CD4-positive, alpha-beta T cell treated with Interleukin-1 beta for 1 hour (primary cell): Measurements from ENCODE around the gene HLA-DRA.
"Not testable (repeated sequence)": the region's sequence is repeated elsewhere in the genome, so short reads cannot be mapped to it uniquely, and the experiment has no call there.

ENCODE experiments used
- DNase-seq, 2 donors: peaks; one replicate each; pipeline ENCODE4 v3.0.0-alpha.2; 2020 to 2022

HLA-DRA gene

DNA sequence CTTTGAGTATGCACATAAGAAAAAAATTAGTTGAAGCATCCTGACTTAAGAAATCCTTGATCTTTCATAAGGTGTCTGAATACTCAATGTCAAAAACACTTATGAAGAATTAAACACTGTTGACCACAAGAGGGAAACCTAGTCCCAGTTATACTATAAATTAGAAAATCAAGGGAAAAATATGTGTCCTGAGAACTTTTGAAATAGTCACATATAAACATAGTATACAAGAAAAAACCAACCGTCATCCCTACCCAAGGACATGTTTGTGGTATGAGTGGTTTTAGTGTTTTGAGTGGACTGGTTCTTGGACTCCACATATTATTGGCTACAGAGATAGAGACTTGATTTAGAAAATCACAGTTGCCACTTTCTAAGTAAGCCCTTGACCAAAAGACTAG, 7.6 kb upstream of the HLA-DRA start:
- peak in 1 of 2 donors; percentile 53 for DNase-seq

DNA sequence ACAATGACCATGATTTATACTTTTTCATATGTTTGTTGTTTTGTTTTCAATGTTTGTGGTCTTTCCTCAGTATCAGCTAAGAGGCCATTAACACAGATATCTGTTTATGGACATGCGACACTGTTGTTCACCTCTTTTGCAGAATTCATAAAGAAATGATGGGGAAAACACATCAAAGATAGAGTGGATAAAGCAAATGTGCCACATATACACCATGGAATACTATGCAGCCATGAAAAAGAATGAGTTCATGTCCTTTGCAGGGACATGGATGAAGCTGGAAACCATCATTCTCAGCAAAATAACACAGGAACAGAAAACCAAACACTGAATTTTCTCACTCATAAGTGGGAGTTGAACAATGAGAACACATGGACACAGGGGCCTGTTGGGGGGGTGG, 5.7 kb upstream of the HLA-DRA start:
- DNase-seq = not testable (repeated sequence)

DNA sequence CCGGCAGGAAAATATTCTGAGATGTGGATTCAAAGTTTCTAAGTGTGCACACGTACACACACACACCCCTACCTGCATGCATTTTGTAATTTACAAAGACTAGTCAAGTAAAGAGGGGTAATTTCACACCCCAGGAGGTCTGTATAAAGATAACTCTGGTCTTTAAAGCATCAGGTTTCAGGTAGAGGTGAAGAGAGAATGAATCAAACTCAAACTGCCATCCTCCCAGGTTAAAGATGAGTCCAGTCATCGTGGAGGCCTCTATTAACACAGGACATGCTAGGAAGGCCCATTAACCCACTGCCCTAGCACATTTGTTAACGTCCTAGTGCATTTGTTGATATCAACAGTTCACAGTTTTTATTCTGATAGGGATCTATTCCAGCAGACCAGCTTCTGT, 3.5 kb upstream of the HLA-DRA start:
- no peak for DNase-seq

DNA sequence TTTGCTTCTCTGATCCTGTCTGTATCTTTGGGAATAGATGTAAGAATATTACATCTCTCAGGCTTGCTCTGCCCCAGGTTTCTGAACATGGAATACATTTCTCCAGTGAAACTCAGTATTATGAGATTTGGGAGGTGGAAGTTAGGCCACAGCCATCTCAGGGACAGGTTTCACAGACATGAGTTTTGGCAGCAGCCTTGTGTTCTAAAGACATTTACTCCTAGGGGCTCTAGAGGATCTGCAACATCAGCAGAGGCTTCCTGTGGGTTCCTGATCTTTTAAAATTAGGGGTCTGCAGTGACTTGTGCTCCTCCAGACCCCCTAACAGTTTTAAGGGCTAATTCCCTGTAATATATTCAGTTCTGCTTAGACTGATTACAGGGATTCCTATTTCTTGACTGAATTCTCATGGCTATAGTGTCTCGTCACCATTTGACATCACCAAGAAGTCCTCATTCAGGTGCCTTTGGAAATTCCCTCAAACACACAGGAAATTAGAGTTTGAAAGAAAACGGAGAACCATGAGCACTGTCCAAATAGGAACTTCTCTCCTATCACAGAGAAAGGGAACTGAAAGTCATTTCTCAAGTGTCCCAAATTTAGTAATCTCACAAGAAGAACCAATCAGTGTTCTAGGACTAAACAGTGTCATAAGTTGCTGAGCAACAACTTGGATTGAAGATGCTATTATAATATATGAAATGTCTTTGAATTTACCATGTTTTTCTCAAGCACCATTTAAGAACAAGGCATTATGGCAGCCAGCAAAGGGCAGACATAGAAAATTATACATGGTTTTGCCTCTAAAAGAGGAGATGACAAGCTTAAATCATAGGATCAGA, 2.5 kb upstream of the HLA-DRA start:
- DNase-seq = peak; percentile 40 to 60

DNA sequence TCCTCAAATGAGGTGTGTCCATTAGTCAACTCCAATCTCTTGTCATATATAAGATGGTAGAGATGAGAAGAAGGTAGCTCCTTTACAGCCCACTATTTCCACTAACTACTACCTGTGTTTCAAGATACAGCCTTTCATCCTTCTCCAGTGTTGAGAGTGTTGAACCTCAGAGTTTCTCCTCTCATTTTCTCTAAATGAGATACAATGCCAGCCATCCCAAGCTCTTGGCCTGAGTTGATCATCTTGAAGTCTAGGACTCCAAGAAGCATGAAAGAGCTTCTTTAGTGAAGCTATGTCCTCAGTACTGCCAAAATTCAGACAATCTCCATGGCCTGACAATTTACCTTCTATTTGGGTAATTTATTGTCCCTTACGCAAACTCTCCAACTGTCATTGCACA, 548 bp upstream of the HLA-DRA start:
- no peak for DNase-seq

DNA sequence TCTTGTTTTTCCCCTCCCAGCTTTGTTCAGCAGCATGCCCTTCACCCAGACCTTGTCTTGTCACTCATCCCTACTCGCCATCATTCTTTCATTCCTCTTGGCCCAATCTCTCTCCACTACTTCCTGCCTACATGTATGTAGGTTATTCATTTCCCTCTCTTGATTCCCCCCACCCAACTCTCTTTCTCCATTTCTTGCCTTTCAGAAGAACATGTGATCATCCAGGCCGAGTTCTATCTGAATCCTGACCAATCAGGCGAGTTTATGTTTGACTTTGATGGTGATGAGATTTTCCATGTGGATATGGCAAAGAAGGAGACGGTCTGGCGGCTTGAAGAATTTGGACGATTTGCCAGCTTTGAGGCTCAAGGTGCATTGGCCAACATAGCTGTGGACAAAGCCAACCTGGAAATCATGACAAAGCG, 2.6 kb downstream of the HLA-DRA start:
- no peak for DNase-seq

DNA sequence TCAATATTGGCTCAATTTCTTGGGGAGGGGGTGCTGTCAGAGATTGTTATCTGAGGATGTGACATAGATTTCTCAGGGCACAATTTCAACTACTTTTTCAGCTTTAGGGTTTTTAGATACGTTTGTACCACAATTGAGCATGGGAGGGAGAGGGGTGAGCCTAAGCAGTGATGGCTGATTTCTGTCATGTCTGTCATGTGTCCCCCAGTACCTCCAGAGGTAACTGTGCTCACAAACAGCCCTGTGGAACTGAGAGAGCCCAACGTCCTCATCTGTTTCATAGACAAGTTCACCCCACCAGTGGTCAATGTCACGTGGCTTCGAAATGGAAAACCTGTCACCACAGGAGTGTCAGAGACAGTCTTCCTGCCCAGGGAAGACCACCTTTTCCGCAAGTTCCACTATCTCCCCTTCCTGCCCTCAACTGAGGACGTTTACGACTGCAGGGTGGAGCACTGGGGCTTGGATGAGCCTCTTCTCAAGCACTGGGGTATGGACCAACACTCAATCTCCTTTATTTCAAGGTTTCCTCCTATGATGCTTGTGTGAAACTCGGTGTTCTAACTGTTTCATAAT, 3.4 kb downstream of the HLA-DRA start:
- no peak for DNase-seq

DNA sequence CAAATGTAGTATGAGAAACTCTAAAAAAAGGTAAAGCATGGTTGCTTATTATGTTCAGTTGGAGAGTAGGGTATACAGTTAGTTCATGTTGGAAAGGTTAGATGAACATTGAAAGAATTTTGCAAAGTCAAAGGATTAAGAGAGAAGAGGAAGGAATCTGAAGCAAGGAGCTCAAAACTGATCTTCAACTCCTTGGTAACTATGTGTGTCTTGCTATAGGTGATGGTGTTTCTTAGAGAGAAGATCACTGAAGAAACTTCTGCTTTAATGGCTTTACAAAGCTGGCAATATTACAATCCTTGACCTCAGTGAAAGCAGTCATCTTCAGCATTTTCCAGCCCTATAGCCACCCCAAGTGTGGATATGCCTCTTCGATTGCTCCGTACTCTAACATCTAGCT, 4.7 kb downstream of the HLA-DRA start:
- no peak for DNase-seq

DNA sequence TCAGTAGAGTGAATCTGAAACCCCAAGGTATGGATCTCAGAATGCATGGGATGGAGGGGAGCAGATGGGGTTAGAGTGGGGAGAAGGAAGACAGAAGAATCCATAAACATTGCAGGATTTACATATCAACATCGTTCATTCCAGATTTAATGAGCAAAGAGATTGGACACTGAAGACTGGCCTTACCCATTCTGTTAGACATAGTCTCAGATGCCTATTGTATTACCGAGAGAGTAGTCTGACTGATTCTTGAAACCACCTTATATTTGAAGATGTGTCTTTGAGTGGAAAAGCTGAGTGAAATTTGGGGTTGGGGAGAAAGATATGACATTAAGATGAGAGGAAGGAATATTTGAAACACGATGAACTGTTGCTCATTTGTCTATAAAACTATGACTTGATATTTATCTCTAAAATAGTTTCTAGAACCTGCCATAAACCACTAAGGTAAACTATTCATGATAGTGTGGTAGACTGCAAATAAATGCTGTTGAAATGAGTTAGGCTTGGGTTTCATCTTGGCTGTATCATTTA, 5.7 kb downstream of the HLA-DRA start:
- DNase-seq = no peak

DNA sequence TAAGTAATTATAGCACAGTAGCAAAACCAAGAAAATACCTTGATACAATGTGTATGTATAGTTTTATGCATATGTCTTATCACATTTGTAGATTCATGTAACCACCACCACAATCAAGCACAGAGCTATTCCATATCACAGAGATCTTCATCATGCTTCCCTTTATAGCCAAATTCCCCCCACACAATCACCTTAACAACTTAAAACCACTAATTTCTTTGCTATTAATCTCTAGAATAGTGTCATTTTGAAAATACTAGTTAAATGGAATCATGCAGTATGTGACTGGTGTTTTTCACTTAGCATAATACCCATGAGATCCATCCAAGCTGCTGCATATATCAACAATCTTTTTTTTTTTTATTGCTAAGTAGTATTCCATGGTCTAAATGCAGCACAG, 8.2 kb downstream of the HLA-DRA start:
- no peak for DNase-seq

DNA sequence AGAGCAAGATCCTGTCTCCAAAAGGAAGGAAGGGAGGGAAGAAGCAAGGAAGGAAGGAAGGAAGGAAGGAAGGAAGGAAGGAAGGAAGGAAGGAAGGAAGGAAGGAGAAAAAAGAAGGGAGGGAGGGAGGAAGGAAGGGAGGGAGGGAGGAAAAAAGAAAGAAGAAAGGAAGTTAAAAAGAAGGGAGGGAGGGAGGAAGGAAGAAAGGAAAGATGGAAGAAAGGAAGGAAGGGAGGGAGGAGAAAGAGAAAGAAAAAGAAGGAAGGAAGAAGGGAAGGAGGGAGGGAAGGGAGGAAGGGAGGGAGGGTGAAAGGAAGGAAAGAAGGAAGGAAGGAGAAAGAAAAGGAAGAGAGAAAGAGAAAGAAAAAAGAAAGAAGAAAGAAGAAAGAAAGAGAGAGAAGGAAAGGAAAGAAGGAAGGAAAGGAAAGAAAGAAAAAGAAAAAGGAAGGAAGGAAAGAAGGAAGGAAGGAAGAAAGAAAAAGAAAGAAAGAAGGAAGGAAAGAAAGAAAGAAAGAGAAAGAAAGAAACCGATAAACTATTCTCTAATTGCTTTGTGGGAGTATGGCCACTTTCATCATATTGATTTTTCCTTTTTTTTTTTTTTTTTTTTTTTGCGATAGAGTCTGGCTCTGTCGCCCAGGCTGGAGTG, 9.5 kb downstream of the HLA-DRA start:
- no peak for DNase-seq

DNA sequence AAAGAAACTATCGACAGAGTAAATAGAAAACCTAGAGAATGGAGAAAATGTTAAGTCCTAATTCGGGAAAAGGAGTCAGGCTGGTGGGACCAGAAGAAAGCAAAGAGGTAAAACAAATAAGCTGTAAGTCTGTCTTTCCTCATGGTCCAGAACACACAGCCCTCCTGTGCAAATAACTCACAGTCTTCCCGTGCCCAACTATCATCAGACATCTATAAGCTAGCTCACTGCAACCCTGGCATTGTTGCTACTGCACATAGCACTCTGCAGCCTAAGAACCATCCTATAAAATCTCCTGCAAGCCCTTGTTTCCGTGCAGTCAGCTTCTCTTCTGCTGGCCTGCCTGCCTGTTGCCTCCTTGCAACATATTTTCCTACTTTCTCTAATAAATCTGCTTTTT, 17.4 kb downstream of the HLA-DRA start:
- DNase-seq = no peak

DNA sequence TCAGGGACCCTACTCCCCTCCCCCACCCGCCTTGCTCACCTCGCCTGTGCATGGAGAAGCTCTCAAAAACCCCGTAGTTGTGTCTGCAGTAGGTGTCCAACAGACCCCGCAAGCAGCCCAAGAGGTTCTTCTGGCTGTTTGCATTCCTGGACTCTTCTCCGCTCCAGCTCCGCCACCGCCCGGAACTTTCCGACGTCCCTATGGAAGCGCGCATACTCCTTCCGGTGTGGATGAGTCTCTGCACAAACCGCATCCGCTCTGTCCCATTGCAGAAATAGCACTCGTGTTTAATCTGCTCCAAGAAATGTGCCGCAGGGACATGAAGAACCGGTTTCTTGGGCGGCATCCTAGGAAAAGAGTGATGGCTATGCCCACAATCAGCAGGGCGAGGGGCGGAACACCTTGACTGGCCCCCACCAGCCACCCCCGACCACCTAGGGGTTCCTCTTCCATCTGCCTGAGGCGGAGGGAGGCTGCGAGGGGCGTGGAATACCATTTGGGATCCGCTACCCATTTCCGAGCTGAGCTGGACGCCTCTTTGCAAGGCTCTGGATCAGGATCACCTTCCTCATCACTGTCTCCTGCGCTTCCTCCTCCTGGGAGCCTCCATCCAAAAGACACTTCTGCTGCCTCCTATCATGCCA, 20.2 kb downstream of the HLA-DRA start:
- DNase-seq = no peak

DNA sequence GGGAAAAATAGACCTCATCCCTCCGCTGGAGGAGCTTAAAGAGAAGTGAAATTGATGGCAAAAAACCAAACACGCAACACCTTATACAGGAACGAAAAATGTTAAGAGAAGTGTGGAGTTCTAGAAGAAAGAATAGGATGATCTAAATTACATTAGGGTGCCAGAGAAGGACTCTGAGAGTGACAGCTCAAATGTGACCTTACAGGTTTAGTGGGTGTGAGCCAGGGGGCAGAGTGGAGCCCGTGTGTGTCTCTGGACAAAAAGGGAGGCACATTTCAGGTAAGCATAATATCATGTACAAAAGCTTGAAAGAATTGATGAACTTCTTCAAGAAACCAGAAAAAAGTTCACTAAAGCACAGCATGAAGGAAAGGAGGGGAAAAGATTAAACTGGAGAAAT, 20.8 kb downstream of the HLA-DRA start:
- DNase-seq = no peak

DNA sequence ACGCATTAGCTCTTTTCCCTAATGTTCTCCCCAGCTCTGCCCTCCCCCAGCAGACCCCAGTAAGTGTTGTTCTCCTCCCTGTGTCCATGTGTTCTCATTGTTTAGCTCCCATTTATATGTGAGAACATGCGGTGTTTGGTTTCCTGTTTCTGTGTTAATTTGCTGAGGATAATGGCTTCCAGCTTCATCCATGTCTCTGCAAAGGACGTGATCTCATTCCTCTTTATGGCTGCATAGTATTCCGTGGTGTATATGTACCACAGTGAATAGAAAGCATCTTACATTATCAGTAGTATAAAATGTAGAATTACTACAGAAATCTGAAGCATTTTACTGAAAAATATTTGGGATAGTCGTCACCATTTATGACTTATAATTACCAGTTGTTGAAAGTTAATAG, 21.8 kb downstream of the HLA-DRA start:
- DNase-seq = no peak

DNA sequence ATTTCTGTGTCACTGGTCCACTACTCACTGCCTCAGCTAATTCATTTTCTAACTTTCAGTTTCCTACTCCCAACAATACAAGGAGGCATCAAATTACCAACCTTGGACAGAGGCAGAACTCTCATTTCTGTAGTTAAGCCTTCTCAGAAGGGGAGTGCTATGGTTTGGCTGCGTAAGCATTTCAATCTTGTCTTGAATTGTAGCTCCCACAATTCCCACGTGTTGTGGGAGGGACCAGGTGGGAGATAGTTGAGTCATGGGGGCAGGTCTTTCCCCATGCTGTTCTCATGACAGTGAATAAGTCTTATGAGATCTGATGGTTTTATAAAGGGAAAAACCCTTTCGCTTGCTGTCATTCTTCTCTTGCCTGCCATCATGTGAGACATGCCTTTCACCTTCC, 22.9 kb downstream of the HLA-DRA start:
- no peak for DNase-seq

DNA sequence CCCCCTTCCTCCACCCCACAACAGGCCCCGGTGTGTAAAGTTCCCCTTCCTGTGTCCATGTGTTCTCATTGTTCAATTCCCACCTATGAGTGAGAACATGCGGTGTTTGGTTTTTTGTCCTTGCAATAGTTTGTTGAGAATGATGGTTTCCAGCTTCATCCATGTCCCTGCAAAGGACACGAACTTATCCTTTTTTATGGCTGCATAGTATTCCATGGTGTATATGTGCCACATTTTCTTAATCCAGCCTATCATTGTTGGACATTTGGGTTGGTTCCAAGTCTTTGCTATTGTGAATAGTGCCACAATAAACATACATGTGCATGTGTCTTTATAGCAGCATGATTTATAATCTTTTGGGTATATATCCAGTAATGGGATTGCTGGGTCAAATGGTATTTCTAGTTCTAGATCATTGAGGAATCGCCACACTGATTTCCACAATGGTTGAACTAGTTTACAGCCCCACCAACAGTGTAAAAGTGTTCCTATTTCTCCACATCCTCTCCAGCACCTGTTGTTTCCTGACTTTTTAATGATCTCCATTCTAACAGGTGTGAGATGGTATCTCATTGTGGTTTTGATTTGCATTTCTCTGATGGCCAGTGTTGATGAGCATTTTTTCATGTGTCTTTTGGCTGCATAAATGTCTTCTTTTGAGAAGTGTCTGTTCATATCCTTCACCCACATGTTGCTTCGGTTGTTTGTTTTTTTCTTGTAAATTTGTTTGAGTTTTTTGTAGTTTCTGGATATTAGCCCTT, 28.2 kb downstream of the HLA-DRA start:
- not testable (repeated sequence) for DNase-seq

DNA sequence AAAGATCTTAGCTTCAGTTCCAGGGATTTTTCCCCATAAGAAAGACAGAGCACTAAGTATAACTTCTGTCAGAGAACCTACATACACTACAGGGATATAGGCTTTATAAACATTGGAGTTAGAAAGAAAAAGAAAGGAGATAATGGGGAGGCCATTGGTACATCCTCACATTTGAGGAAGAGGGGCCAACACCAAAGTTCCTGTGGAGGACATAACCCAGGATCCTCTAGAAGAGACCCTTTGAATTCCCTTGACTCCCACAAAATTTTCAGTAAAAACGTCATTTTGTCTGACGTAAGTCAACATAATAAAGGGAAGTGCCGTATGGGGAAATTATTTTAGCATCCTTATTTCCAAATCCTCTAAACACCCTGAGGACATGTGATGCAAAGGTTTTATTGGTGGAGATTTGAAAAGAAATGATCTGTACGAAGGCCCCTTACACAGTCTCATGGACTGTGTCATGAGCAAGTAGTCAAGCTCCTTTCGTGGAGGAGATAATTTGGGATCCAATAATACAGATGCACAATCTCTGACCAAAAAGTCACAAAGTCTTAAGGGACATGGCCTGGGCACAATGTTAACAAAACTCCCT, 33.2 kb downstream of the HLA-DRA start:
- DNase-seq = peak in 1 of 2 donors; percentile 3

DNA sequence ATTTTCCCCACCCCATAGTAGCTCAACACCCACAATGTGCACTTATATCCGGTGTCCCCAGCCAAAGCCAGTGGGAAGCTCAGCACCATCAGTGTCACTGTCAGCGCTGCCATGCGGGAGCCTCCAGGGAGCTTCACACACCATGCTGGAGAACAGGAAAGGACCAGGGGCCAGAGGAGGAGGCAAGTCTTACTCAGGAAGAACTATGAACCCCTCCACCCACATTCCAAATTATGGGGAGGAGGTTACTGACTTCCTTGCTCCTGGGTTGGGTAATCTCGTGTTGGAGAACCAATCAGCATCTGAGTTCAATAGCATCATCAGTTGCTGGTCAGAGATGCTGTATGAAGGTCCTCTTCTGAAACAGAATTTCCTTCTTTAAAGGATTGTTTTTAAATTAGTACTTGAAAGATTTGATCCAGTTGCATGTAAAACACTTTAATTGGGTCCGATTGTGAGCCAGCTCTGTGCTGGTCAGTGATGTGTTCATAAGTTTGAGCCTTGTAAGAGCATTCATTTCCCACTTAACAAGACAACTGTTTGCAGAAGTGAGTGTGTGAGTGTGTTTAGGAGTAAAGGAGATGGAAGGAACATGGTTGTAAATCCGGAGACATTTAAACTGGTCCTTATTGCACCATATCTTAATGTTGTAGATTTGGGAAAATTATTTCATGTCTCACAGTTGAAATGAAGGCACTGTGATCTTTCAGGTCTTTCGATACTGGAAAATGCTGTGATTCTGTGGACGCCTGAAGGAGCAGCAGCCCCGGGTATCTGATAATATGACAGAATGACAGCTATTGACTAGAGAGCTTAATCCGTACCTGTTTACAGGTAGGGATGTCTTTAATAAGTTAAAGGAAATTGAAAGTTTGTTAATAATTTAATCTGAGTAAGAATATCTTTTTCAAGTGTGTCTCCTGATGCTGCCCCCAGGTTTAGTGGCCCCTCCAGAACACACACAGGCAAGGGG, 34.0 kb downstream of the HLA-DRA start:
- DNase-seq = peak; percentile 19 to 49

DNA sequence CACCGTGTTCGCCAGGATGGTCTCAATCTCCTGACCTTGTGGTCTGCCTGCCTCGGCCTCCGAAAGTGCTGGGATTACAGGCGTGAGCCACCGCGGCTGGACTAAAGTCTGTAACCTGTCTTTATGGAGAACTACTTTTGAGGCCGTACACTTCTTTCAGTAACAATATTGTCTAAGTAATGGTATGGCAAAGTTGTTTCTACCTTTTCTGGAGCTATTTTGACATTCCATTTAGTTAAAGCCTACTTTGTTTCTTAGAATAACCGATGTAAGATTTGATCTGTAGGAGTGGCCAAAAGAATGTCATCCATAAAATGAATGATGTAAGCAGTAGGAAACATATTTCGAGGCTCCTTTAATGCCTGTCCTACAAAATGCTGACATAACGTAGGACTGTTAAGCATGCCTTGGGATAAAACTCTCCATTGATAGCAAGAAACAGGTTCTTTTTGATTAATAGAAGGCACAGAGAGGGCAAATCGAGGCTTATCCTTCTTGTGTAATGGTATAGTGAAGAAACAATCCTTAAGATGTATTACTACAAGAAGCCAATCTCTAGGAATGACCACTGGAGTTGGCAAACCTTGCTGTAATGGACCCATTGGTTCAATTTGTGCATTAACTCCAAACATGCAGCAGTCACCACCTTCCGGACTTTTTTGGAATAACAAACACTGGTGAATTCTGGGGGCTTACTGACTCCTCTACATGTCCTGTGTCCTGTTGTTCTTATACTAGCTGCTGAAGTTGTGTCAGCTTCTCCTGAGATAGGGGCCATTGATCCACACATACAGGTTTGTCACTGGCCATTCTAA, 35.9 kb downstream of the HLA-DRA start:
- no peak for DNase-seq
